GM23248 (cell line): ENCODE results near the gene FGF22. TPM values are rescaled to one million over a fixed set of nuclear protein-coding genes. Genes with fewer than 3 reads are reported as not detected.

Source experiments
- DNase-seq: peaks from one replicate; pipeline ENCODE4 v3.0.0-alpha.2; 2015
- H2AFZ ChIP-seq: fragments of 200-600 bp; sonication (generic); 2 replicates; pipeline ENCODE4 v1.6.1; 2016; ENCODE audit warnings: antibody characterized with exemption
- H3F3A ChIP-seq: fragments of 200-600 bp; sonication (generic); 2 replicates; pipeline ENCODE4 v1.6.1; 2016; ENCODE audit warnings: mild to moderate bottlenecking, antibody characterized with exemption, mixed run types; ENCODE audit not compliant: insufficient read depth
- H3K27ac ChIP-seq: fragments of 200-600 bp; sonication (generic); 2 replicates; pipeline ENCODE4 v1.5.1; 2016; ENCODE audit warnings: mild to moderate bottlenecking
- H3K27me3 ChIP-seq: fragments of 200-600 bp; sonication (generic); replicated peaks from 2 replicates; pipeline ENCODE4 v1.6.1; 2016; ENCODE audit warnings: mild to moderate bottlenecking; ENCODE audit not compliant: insufficient read depth
- H3K36me3 ChIP-seq: fragments of 200-600 bp; sonication (generic); 2 replicates; pipeline ENCODE4 v1.6.1; 2016; ENCODE audit warnings: low read depth, mild to moderate bottlenecking
- H3K4me1 ChIP-seq: fragments of 200-600 bp; sonication (generic); 2 replicates; pipeline ENCODE4 v1.6.1; 2016; ENCODE audit warnings: mild to moderate bottlenecking; ENCODE audit not compliant: insufficient read depth
- H3K4me2 ChIP-seq: fragments of 200-600 bp; sonication (generic); one replicate; pipeline ENCODE4 v1.6.1; 2016; ENCODE audit warnings: mild to moderate bottlenecking; ENCODE audit not compliant: unreplicated experiment
- H3K4me3 ChIP-seq: fragments of 200-600 bp; sonication (generic); 2 replicates; pipeline ENCODE4 v1.5.1; 2016; ENCODE audit warnings: mild to moderate bottlenecking
- H3K79me2 ChIP-seq: fragments of 200-600 bp; sonication (generic); 2 replicates; pipeline ENCODE4 v1.6.1; 2016; ENCODE audit warnings: mild to moderate bottlenecking; ENCODE audit not compliant: insufficient read depth
- H3K9ac ChIP-seq: fragments of 200-600 bp; sonication (generic); 2 replicates; pipeline ENCODE4 v1.6.1; 2016; ENCODE audit warnings: mild to moderate bottlenecking
- H3K9me2 ChIP-seq: fragments of 200-600 bp; sonication (generic); 2 replicates; pipeline ENCODE4 v1.6.1; 2016; ENCODE audit warnings: mixed run types, mild to moderate bottlenecking, moderate library complexity; ENCODE audit not compliant: insufficient read depth
- H3K9me3 ChIP-seq: fragments of 200-600 bp; sonication (generic); one replicate; pipeline ENCODE4 v1.6.1; 2017; ENCODE audit warnings: low read depth
- H4K20me1 ChIP-seq: fragments of 200-600 bp; sonication (generic); 2 replicates; pipeline ENCODE4 v1.6.0; 2016; ENCODE audit not compliant: insufficient read depth
- EZH2 ChIP-seq: fragments of 200-600 bp; sonication (generic); IDR thresholded peaks from 2 replicates; pipeline ENCODE4 v1.6.1; 2018; ENCODE audit warnings: antibody characterized with exemption, mild to moderate bottlenecking; ENCODE audit not compliant: insufficient read depth, poor library complexity, severe bottlenecking
- EZH2phosphoT487 ChIP-seq: fragments of 200-600 bp; sonication (generic); IDR thresholded peaks from 2 replicates; pipeline ENCODE4 v1.6.1; 2018; ENCODE audit warnings: antibody characterized with exemption, moderate library complexity, mild to moderate bottlenecking, low read depth; ENCODE audit not compliant: insufficient read depth
- WGBS, 2 experiments: methylation state at CpG; one replicate each; pipeline ENCODE4 v1.1.6; 2015 to 2017; ENCODE audit warnings: low lambda C conversion rate in 2 of 2, low coverage in 1 of 2; ENCODE audit errors: missing lambda C conversion rate in 2 of 2; 5-methylcytosine and 5-hydroxymethylcytosine counted together
- in situ Hi-C: fragments of 300-500 bp; cut with MboI; formaldehyde crosslinking; loops from 2 replicates; pipeline ENCODE4 v1.15.0; 2020
- polyA plus RNA-seq: library from polyadenylated mRNA; unstranded; fragments of >200 nt; fragmentation: Nextera tagmentation; extraction: Ambion mirVana; gene quantifications from 2 replicates; pipeline ENCODE4 v1.2.1, GENCODE V29; 2016
- total RNA-seq: library from RNA; depleted of rRNA; stranded (reverse); fragments of >200 nt; shearing (Covaris generic); gene quantifications from 2 replicates; pipeline ENCODE4 v1.2.3, GENCODE V29; 2014

FGF22 gene
- total and polyA plus RNA-seq, 2 experiments from 2014 or later: 1.2 TPM; not detected in 1

DNA sequence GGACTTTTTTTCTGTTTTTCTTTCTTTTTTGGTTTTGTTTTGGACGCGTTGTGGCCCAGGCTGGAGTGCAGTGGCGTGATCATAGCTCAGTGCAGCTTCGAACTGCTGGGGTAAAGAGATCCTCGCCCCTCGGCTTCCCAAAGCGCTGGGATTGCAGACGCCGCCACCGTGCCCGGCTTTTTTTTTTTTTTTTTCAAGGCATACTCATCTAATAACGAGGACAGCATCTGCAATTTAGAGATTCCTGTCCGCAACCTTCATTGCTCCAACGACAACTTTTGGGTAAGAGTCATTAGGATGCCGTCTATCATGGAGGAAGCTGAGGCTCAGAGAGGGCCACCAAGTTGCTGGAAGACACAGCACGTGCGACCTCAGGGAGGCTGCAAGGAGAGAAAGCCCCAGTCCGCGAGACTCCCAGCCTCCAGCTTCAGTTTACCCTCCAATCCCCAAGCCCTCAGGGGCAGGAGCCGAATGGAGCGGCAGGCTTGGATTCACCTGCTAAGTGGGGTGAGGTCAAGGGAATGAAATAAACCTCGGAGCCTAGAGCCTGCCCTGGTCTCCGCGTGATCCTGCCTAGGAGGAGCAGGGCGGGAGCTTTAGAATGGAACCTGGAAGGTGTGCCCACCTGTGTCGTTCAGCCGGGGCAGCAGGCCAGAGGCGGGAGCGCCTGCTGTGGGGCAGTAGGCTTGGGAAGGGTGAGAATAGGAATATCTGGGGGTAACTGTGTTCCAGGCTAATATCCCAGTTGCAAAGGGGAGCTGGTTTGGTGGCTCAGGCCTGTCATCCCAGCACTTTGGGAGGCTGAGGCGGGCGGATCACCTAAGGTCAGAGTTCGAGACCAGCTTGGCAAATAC is 5.7 kb upstream of the FGF22 start:
- H3K4me3 ChIP-seq: peak overlapping the region; percentile 77
- no peaks in the 10 kb centered on the region for H3K9me3 ChIP-seq
- H3F3A ChIP-seq: peaks cover 6% of the 10 kb centered on the region; the same call in 1 of the 2 replicates
- DNase-seq: peak; percentile 63
- peak overlapping the region; percentile 86 for H2AFZ ChIP-seq
- H3K4me2 ChIP-seq: peak overlapping the region; percentile 83
- peak overlapping the region; percentile 71 for H3K27ac ChIP-seq
- no peaks in the 10 kb centered on the region for H3K27me3 ChIP-seq
- H3K9ac ChIP-seq: peak overlapping the region; percentile 79
- WGBS, 2 experiments: 22 to 23% methylated on average over 32 of the region's 32 CpGs
- H3K4me1 ChIP-seq: peaks cover 6% of the 10 kb centered on the region; the same call in 1 of the 2 replicates
- H3K9me2 ChIP-seq: no peaks in the 10 kb centered on the region
- H3K79me2 ChIP-seq: peaks cover 33% of the 10 kb centered on the region
- in situ Hi-C loops: no loop called here
- peaks cover 3% of the 10 kb centered on the region; the same call in 1 of the 2 replicates for H3K36me3 ChIP-seq
- no peaks in the 10 kb centered on the region for H4K20me1 ChIP-seq
- no peak for TF ChIP-seq EZH2
- no peak for TF ChIP-seq EZH2phosphoT487

DNA sequence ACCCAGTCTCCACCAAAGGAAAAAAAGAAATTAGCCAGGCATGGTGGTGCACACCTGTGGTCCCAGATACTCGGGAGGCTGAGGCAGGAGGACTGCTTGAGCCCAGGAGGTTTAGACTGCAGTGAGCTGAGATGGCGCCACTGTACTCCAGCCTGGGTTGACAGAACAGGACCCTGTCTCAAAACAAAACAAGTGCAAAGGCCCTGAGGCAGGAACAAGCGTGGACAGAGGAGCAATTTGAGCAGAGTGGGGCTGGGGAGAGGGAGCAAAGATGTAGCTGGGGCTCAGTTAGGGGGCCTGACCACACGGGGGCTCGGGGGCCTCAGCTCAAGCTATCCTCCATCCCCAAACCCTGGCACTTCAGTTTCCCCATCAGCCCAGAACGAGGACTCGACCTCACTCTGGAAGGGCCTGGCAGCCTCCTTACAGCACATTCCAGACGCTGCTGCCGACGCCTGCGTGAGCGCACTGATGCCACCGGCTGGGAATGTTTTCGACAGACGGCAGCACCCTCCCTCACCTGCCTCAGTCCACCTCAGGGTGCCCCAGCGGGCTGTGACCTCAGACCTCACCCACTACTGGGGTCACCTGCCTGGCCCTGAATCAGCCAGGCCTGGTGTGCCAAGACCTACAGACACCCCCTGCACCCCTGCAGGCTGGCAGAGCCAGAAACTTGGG is 4.6 kb upstream of the FGF22 start:
- H3K27me3 ChIP-seq: no peaks in the 10 kb centered on the region
- no peak overlapping the region for H3K27ac ChIP-seq
- no peak for DNase-seq
- 81 to 85% methylated on average over 15 to 16 of the region's 16 CpGs for WGBS, 2 experiments
- H3K79me2 ChIP-seq: peaks cover 29% of the 10 kb centered on the region
- TF ChIP-seq EZH2phosphoT487 (no peak), EZH2 (no peak)
- no peak overlapping the region for H3K9ac ChIP-seq
- H4K20me1 ChIP-seq: no peaks in the 10 kb centered on the region
- H3K4me2 ChIP-seq: no peak overlapping the region
- H3K9me2 ChIP-seq: no peaks in the 10 kb centered on the region
- H3F3A ChIP-seq: peaks cover 6% of the 10 kb centered on the region; the same call in 1 of the 2 replicates
- in situ Hi-C loops: no loop called here
- H3K4me1 ChIP-seq: peaks cover 6% of the 10 kb centered on the region; the same call in 1 of the 2 replicates
- no peak overlapping the region for H3K4me3 ChIP-seq
- no peaks in the 10 kb centered on the region for H3K36me3 ChIP-seq
- no peaks in the 10 kb centered on the region for H3K9me3 ChIP-seq
- no peak overlapping the region for H2AFZ ChIP-seq

DNA sequence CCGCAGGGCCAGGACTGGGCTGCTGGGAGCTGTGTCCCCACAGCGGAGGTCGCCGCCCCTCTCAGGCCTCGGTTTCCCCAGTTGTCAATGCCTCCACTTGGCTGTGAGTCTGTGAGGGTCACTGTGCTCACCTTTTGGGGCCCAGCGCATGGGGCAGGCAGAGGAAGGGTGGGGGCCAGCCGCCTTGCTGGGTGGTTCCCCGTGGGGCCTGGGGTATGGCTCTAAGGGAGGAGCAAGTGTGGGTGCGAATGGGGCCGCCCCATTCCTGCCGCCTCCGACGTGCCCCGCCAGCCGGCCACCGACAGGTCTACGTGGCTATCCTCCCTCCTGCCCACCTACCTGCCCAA is 800 bp upstream of the FGF22 start:
- no peaks in the 10 kb centered on the region for H3K27me3 ChIP-seq
- H3K9me2 ChIP-seq: no peaks in the 10 kb centered on the region
- H3K36me3 ChIP-seq: no peaks in the 10 kb centered on the region
- WGBS, 2 experiments: 53 to 70% methylated on average over 10 to 16 of the region's 17 CpGs
- peak overlapping the region; percentile 79 for H2AFZ ChIP-seq
- H3F3A ChIP-seq: no peaks in the 10 kb centered on the region
- no peaks in the 10 kb centered on the region for H4K20me1 ChIP-seq
- H3K27ac ChIP-seq: no peak overlapping the region
- H3K4me3 ChIP-seq: peak overlapping the region; percentile 68; the same call in 1 of the 2 replicates
- H3K4me2 ChIP-seq: peak overlapping the region; percentile 91
- no peak for DNase-seq
- H3K9me3 ChIP-seq: no peaks in the 10 kb centered on the region
- H3K9ac ChIP-seq: peak overlapping the region; percentile 65
- H3K4me1 ChIP-seq: no peaks in the 10 kb centered on the region
- H3K79me2 ChIP-seq: peaks cover 11% of the 10 kb centered on the region
- in situ Hi-C loops: no loop called here
- TF ChIP-seq EZH2phosphoT487 (no peak), EZH2 (no peak)

DNA sequence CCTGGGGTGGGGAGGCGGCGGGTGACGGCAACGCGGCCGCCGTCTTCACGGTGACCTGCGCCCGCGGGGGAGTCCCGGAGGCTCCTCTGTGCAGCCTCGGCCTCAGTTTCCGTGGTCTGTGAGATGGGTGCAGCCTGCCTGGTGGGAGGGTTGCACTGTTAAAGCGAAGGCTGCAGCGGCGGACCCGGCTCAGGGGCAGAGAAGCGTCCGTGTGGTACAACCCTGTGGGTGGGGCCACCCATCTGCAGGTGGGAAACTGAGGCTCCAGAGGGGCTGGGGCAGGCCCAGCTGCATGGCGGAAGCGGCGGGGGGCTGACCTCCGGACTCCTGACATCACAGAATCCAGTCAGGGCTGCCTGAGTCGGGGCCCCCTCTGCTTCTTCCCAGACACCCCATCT is 481 bp downstream of the FGF22 start:
- Histone ChIP-seq H3K9me2 (no peaks in the 10 kb centered on the region), H3K4me2 (no peak overlapping the region)
- 67 to 77% methylated on average over 16 to 21 of the region's 25 CpGs for WGBS, 2 experiments

More for the DNA sequence above, 481 bp downstream of the FGF22 start:
- Histone ChIP-seq H3K4me1 (no peaks in the 10 kb centered on the region), H3K9ac (0 out of 2 replicates have a peak overlapping the region, but pooled peaks have one; percentile 25), H3K36me3 (no peaks in the 10 kb centered on the region), H3K79me2 (no peaks in the 10 kb centered on the region), H3F3A (no peaks in the 10 kb centered on the region), H2AFZ (peak overlapping the region; percentile 23; the same call in 1 of the 2 replicates), H3K9me3 (no peaks in the 10 kb centered on the region), H3K27ac (no peak overlapping the region), H3K27me3 (no peaks in the 10 kb centered on the region), H3K4me3 (peak overlapping the region; percentile 61), H4K20me1 (no peaks in the 10 kb centered on the region)
- in situ Hi-C loops: no loop called here
- DNase-seq: no peak
- TF ChIP-seq EZH2phosphoT487 (no peak), EZH2 (no peak)
